Adrenal gland (tissue), 12 donors: ENCODE measurements around the gene GPR173. TPM values are rescaled to one million over a fixed set of nuclear protein-coding genes. Genes with fewer than 3 reads are reported as not detected.

Experiments used
- DNase-seq, 7 donors: peaks; one replicate each; pipeline ENCODE4 v3.0.0-alpha.2; 2019 to 2020
- H3K27ac ChIP-seq, 5 donors: fragments of 200-600 bp; sonication (generic) in 4 of 5; 1 replicate in 3 of 5; 2 replicates in 2 of 5; pipeline versions ENCODE4 v1.5.1 to v1.8.0; 2016 to 2020; ENCODE audit warnings: mild to moderate bottlenecking in 1 of 5
- H3K27me3 ChIP-seq: fragments of 200-600 bp; 2 replicates; pipeline ENCODE4 v1.8.0; 2021
- H3K36me3 ChIP-seq, 2 donors: fragments of 200-600 bp; replicated peaks in 1 of 2; 1 replicate in 1 of 2; 2 replicates in 1 of 2; pipeline versions ENCODE4 v1.5.1 to v1.8.0; 2018 to 2022
- H3K4me1 ChIP-seq, 2 donors: fragments of 200-600 bp; replicated peaks in 1 of 2; 1 replicate in 1 of 2; 2 replicates in 1 of 2; pipeline versions ENCODE4 v1.5.1 to v1.8.0; 2018 to 2021
- H3K4me3 ChIP-seq, 4 donors: fragments of 200-600 bp; sonication (generic) in 3 of 4; one replicate each; pipeline ENCODE4 v1.5.1; 2016 to 2018
- H3K9me3 ChIP-seq, 3 donors: fragments of 200-600 bp; sonication (generic) in 1 of 3; replicated peaks in 1 of 3; 1 replicate in 2 of 3; 2 replicates in 1 of 3; pipeline versions ENCODE4 v1.5.1 to v1.8.0; 2016 to 2021
- POLR2A ChIP-seq, 2 donors: fragments of 450-650 bp; IDR thresholded peaks; one replicate each; pipeline ENCODE4 v1.6.1; 2017; ENCODE audit warnings: antibody characterized with exemption in 2 of 2, mild to moderate bottlenecking in 2 of 2, moderate library complexity in 1 of 2
- WGBS, 4 donors: extraction: QIAGEN DNeasy Blood & Tissue Kit in 2 of 4; methylation state at CpG; one replicate each; pipeline versions ENCODE4 v1.1.5 to v1.1.7; 2013 to 2017; 5-methylcytosine and 5-hydroxymethylcytosine counted together
- intact Hi-C, 2 donors: fragments of 100-400 bp; cut with DNase I; formaldehyde crosslinking; loops; one replicate each; pipeline versions ENCODE4 v1.14.1 to v1.15.0; 2022 to 2023
- polyA plus RNA-seq, 3 donors: library from polyadenylated mRNA; stranded (reverse); fragments of 200-250 nt in 2 of 3; fragments of 350-450 nt in 1 of 3; fragmentation: Illumina TruSeq in 1 of 3; extraction: RNeasy Lipid Tissue Mini Kit (QIAGEN cat#74804) in 1 of 3; gene quantifications; one replicate each; pipeline ENCODE4 v1.2.3, GENCODE V29; 2013 to 2014
- total RNA-seq, 9 donors: library from RNA; depleted of rRNA in 4 of 9; stranded (reverse); fragments of >200 nt in 4 of 9; fragments of 120-200 nt in 1 of 9; fragmentation: NEBNext Ultra II Directional in 1 of 9; extraction: Animal tissue kit (Norgen Biotek cat#: 25700) in 1 of 9; gene quantifications; one replicate each; pipeline versions ENCODE4 v1.1.0 to v1.2.4, GENCODE V29; 2013 to 2023
- TF ChIP-seq, protein P1 (sequence below), 6 experiments: fragments of 450-650 bp in 4 of 6; fragments of 200-600 bp in 2 of 6; sonication (generic) in 1 of 6; IDR thresholded peaks; 1 replicate in 5 of 6; 2 replicates in 1 of 6; pipeline versions ENCODE4 v1.5.1 to v1.8.0; 2016 to 2021; ENCODE audit warnings: antibody characterized with exemption in 6 of 6, mild to moderate bottlenecking in 2 of 6, moderate library complexity in 1 of 6
- donor health status: healthy with polysubstance abuse.
- donor health status: Bipolar disorder and iron deficiency.
- donor health status: DM: yes; HTN: yes; CAD: no.
- donor health status: DM: no; HTN: no; CAD: no.
- donor health status: DM: no; HTN: no; CAD: no.
- donor health status: DM: yes; HTN: yes; CAD: no.

GPR173 gene
- total and polyA plus RNA-seq, 12 donors = 0.61 to 5.0 (median 2.3) TPM

GRCh38 chrX:53114864-53115549 is 66.4 kb downstream of the GPR173 start:
- peaks cover 4 to 5% of the 10 kb centered on the region in 2 donors for H3K4me1 ChIP-seq
- H3K4me3 ChIP-seq = no peak overlapping the region
- no peaks in the 10 kb centered on the region for H3K36me3 ChIP-seq
- H3K27ac ChIP-seq = peak overlapping the region in 4 of 5 donors; percentile 30 to 65 (median 58)
- H3K27me3 ChIP-seq = no peaks in the 10 kb centered on the region
- no peak for DNase-seq
- intact Hi-C loops = no loop called here
- H3K9me3 ChIP-seq = no peaks in the 10 kb centered on the region
- TF ChIP-seq, protein P1, sequence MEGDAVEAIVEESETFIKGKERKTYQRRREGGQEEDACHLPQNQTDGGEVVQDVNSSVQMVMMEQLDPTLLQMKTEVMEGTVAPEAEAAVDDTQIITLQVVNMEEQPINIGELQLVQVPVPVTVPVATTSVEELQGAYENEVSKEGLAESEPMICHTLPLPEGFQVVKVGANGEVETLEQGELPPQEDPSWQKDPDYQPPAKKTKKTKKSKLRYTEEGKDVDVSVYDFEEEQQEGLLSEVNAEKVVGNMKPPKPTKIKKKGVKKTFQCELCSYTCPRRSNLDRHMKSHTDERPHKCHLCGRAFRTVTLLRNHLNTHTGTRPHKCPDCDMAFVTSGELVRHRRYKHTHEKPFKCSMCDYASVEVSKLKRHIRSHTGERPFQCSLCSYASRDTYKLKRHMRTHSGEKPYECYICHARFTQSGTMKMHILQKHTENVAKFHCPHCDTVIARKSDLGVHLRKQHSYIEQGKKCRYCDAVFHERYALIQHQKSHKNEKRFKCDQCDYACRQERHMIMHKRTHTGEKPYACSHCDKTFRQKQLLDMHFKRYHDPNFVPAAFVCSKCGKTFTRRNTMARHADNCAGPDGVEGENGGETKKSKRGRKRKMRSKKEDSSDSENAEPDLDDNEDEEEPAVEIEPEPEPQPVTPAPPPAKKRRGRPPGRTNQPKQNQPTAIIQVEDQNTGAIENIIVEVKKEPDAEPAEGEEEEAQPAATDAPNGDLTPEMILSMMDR (IDR thresholded peaks at IDR 0.05) = no peak
- no peak for TF ChIP-seq POLR2A (IDR thresholded peaks at IDR 0.05)
- WGBS, 4 donors = 92 to 100% (median 99%) methylated on average over 1 to 6 of the region's 6 CpGs; no CpG with 5 or more reads in 1 of the 4 donors

DNA sequence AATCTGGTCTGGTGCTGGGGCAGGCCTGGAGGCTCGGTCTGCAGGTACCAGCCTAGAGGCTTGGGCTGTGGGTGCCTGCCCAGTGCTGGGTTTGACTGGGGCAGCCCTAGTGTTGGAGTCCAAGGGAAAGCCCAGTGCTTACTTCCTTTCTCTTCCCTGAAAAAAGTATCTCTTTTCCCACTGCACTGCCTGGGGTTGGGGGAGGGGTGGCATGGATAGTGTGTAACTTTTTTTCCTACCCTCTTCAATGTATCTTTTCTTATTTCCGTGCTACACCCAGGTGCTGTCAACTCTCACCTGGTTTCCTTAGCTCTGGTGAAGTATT is 66.9 kb downstream of the GPR173 start:
- H3K4me3 ChIP-seq = no peak overlapping the region
- H3K27ac ChIP-seq = peak overlapping the region in 4 of 5 donors; percentile 30 to 65 (median 58)
- H3K4me1 ChIP-seq = peaks cover 4 to 5% of the 10 kb centered on the region in 2 donors
- DNase-seq = no peak
- H3K9me3 ChIP-seq = no peaks in the 10 kb centered on the region
- 67 to 90% (median 71%) methylated on average over 1 to 2 of the region's 2 CpGs for WGBS, 4 donors
- no peaks in the 10 kb centered on the region for H3K27me3 ChIP-seq
- intact Hi-C loops = no loop called here
- TF ChIP-seq POLR2A (IDR thresholded peaks at IDR 0.05) = no peak
- TF ChIP-seq, protein P1 (IDR thresholded peaks at IDR 0.05) = no peak
- no peaks in the 10 kb centered on the region for H3K36me3 ChIP-seq

GRCh38 chrX:53116101-53116500 is 67.5 kb downstream of the GPR173 start:
- Histone ChIP-seq H3K9me3 (no peaks in the 10 kb centered on the region), H3K4me3 (peak overlapping the region in 1 of 4 donors; percentile 16), H3K27me3 (no peaks in the 10 kb centered on the region), H3K4me1 (peaks cover 4 to 5% of the 10 kb centered on the region in 2 donors), H3K27ac (peak overlapping the region; percentile 39 to 65 (median 61)), H3K36me3 (no peaks in the 10 kb centered on the region)
- peak; percentile 29 to 62 (median 51) for DNase-seq
- WGBS, 4 donors = 5 to 36% (median 26%) methylated on average over 3 of the region's 3 CpGs
- intact Hi-C loops = no loop called here
- TF ChIP-seq POLR2A (IDR thresholded peaks at IDR 0.05) = peak in 1 of 2 donors; percentile 44
- TF ChIP-seq, protein P1 (IDR thresholded peaks at IDR 0.05) = no peak

- 29 to 54% (median 34%) methylated on average over 1 of the region's 1 CpG for WGBS, 4 donors
- peak in 1 of 7 donors; percentile 7 for DNase-seq
- Histone ChIP-seq H3K36me3 (no peaks in the 10 kb centered on the region), H3K4me1 (no peaks in the 10 kb centered on the region), H3K4me3 (no peak overlapping the region), H3K27me3 (no peaks in the 10 kb centered on the region), H3K27ac (no peak overlapping the region), H3K9me3 (no peaks in the 10 kb centered on the region)
- intact Hi-C loops = no loop called here
- TF ChIP-seq, protein P1 (IDR thresholded peaks at IDR 0.05) = no peak
Observed at GRCh38 chrX:53122013-53122412, 73.4 kb downstream of the GPR173 start.
